SK-N-SH treated with all-trans-retinoic acid at 6 μM for 48 hours (cell line): Measurements from ENCODE around the gene IL22RA2.

Experiments
- ARNTL ChIP-seq: fragments of 450-650 bp; formaldehyde crosslinking; IDR thresholded peaks from 2 replicates; pipeline ENCODE4 v1.5.0; 2020; ENCODE audit warnings: low read depth, mild to moderate bottlenecking, moderate library complexity, borderline replicate concordance
- CSDC2 ChIP-seq: fragments of 250-450 bp; sonication (Bioruptor Pico); IDR thresholded peaks from 2 replicates; pipeline ENCODE4 v1.5.0; 2020; ENCODE audit warnings: mild to moderate bottlenecking, moderate library complexity
- GLIS3 ChIP-seq: fragments of 250-450 bp; sonication (Bioruptor Pico); IDR thresholded peaks from 2 replicates; pipeline ENCODE4 v1.5.0; 2020; ENCODE audit warnings: mild to moderate bottlenecking, moderate library complexity
- OSR1 ChIP-seq: fragments of 250-450 bp; sonication (Bioruptor Pico); IDR thresholded peaks from 2 replicates; pipeline ENCODE4 v1.8.0; 2022; ENCODE audit warnings: moderate library complexity, mild to moderate bottlenecking, inconsistent platforms
- PPARA ChIP-seq: fragments of 250-450 bp; sonication (Bioruptor Pico); IDR thresholded peaks from 2 replicates; pipeline ENCODE4 v1.5.0; 2020; ENCODE audit warnings: mild to moderate bottlenecking, borderline replicate concordance
- RARB ChIP-seq: fragments of 250-450 bp; sonication (Bioruptor Pico); IDR thresholded peaks from 2 replicates; pipeline ENCODE4 v1.8.0; 2021; ENCODE audit warnings: mild to moderate bottlenecking, moderate library complexity
- SNAI2 ChIP-seq: fragments of 250-450 bp; sonication (Bioruptor Pico); IDR thresholded peaks from 2 replicates; pipeline ENCODE4 v1.5.0; 2020; ENCODE audit warnings: mild to moderate bottlenecking, moderate library complexity
- ZFP3 ChIP-seq: fragments of 250-450 bp; sonication (Bioruptor Pico); IDR thresholded peaks from 2 replicates; pipeline ENCODE4 v1.5.0; 2020; ENCODE audit warnings: mild to moderate bottlenecking, moderate library complexity
- ZFP30 ChIP-seq: fragments of 450-650 bp; formaldehyde crosslinking; IDR thresholded peaks from 2 replicates; pipeline ENCODE4 v1.5.0; 2022; ENCODE audit warnings: mild to moderate bottlenecking, moderate library complexity
- ZNF70 ChIP-seq: fragments of 450-650 bp; formaldehyde crosslinking; IDR thresholded peaks from 2 replicates; pipeline ENCODE4 v1.5.0; 2020; ENCODE audit warnings: mild to moderate bottlenecking, moderate library complexity
- ZNF8 ChIP-seq: fragments of 450-650 bp; formaldehyde crosslinking; IDR thresholded peaks from 2 replicates; pipeline ENCODE4 v1.5.0; 2020; ENCODE audit warnings: mild to moderate bottlenecking, moderate library complexity
- TF ChIP-seq, protein P1 (sequence below): fragments of 250-450 bp; sonication (Bioruptor Pico); IDR thresholded peaks from 2 replicates; pipeline ENCODE4 v1.8.0; 2020; ENCODE audit warnings: mild to moderate bottlenecking, moderate library complexity, borderline replicate concordance
- TF ChIP-seq, protein P2 (sequence below): fragments of 250-450 bp; sonication (Bioruptor Pico); IDR thresholded peaks from 2 replicates; pipeline ENCODE4 v1.5.1; 2021; ENCODE audit warnings: mild to moderate bottlenecking, moderate library complexity

DNA sequence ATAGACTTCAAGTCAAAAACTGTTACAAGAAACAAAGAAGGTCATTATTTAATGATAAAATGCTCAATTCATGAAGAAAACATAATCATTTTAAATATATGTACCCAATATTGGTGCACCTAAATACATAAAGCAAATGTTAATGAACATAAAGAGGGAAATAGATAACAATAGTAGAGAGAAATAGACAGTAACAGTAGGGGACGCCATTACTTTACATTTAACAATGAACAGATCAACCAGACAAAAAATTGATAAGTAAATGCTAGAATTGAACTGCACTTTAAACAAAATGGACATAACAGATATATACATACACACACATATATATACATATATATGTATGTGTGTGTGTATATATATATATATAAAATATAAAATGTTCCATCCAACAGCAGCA, 37.4 kb downstream of the IL22RA2 start:
- TF ChIP-seq ARNTL (CRISPR knock-in tag) (no peak), SNAI2 (CRISPR knock-in tag) (no peak), GLIS3 (no peak), ZFP30 (CRISPR knock-in tag) (no peak), RARB (CRISPR knock-in tag) (no peak), ZNF8 (CRISPR knock-in tag) (no peak), ZNF70 (no peak), ZFP3 (CRISPR knock-in tag) (no peak), OSR1 (no peak), CSDC2 (no peak), PPARA (CRISPR knock-in tag) (no peak)
- TF ChIP-seq, protein P1, sequence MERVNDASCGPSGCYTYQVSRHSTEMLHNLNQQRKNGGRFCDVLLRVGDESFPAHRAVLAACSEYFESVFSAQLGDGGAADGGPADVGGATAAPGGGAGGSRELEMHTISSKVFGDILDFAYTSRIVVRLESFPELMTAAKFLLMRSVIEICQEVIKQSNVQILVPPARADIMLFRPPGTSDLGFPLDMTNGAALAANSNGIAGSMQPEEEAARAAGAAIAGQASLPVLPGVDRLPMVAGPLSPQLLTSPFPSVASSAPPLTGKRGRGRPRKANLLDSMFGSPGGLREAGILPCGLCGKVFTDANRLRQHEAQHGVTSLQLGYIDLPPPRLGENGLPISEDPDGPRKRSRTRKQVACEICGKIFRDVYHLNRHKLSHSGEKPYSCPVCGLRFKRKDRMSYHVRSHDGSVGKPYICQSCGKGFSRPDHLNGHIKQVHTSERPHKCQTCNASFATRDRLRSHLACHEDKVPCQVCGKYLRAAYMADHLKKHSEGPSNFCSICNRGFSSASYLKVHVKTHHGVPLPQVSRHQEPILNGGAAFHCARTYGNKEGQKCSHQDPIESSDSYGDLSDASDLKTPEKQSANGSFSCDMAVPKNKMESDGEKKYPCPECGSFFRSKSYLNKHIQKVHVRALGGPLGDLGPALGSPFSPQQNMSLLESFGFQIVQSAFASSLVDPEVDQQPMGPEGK, result no peak
- TF ChIP-seq, protein P2, sequence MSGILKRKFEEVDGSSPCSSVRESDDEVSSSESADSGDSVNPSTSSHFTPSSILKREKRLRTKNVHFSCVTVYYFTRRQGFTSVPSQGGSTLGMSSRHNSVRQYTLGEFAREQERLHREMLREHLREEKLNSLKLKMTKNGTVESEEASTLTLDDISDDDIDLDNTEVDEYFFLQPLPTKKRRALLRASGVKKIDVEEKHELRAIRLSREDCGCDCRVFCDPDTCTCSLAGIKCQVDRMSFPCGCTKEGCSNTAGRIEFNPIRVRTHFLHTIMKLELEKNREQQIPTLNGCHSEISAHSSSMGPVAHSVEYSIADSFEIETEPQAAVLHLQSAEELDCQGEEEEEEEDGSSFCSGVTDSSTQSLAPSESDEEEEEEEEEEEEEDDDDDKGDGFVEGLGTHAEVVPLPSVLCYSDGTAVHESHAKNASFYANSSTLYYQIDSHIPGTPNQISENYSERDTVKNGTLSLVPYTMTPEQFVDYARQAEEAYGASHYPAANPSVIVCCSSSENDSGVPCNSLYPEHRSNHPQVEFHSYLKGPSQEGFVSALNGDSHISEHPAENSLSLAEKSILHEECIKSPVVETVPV (CRISPR knock-in tag), result no peak
